ENCODE measurements around the gene MRGPRD.

DNA sequence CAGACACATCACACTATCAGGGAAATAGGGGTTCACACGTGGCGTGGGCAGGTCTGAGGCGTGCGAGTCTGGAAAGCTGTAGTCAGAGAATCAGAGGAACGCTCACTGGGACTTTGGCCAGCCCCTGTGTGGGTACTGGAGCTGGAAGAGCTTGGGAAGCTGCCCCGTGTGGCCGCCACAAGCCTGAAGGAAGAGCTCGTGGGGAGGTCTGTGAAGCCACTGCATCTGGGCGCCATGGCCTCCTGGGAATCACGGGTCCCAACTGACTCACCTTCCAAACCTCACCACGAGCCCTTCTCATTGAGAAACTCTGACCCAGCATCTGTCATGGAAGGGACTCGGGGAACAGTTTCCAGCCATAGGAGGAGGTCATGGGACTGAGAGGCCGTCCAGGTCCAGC is 38.1 kb upstream of the MRGPRD start:
- no peak for TF ChIP-seq EGR1 (IDR thresholded peaks at IDR 0.05; ENCODE audit: low read depth in 2 of 2)
- TF ChIP-seq, protein P1, sequence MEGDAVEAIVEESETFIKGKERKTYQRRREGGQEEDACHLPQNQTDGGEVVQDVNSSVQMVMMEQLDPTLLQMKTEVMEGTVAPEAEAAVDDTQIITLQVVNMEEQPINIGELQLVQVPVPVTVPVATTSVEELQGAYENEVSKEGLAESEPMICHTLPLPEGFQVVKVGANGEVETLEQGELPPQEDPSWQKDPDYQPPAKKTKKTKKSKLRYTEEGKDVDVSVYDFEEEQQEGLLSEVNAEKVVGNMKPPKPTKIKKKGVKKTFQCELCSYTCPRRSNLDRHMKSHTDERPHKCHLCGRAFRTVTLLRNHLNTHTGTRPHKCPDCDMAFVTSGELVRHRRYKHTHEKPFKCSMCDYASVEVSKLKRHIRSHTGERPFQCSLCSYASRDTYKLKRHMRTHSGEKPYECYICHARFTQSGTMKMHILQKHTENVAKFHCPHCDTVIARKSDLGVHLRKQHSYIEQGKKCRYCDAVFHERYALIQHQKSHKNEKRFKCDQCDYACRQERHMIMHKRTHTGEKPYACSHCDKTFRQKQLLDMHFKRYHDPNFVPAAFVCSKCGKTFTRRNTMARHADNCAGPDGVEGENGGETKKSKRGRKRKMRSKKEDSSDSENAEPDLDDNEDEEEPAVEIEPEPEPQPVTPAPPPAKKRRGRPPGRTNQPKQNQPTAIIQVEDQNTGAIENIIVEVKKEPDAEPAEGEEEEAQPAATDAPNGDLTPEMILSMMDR (IDR thresholded peaks at IDR 0.05; ENCODE audit: low read depth, low read length, missing input control) = no peak
